ENCODE measurements around the gene MTA3.

The MTA3 gene

GRCh38 chr2:42765686-42766085, 197.3 kb downstream of the MTA3 start:
- DNase-seq, result no peak

GRCh38 chr2:42767080-42767898, 198.9 kb downstream of the MTA3 start:
- DNase-seq, result no peak

GRCh38 chr2:42767899-42768705, 199.7 kb downstream of the MTA3 start:
- no peak for DNase-seq

- no peak for DNase-seq
Observed at GRCh38 chr2:42768706-42769256, 200.3 kb downstream of the MTA3 start.

GRCh38 chr2:42769583-42770287, 201.3 kb downstream of the MTA3 start:
- DNase-seq, result no peak

GRCh38 chr2:42770288-42771131, 202.1 kb downstream of the MTA3 start:
- no peak for DNase-seq

- DNase-seq, result no peak
Observed at GRCh38 chr2:42771546-42772153, 203.2 kb downstream of the MTA3 start.

- no peak for DNase-seq
Observed at GRCh38 chr2:42775186-42775585, 206.8 kb downstream of the MTA3 start.

- DNase-seq, result no peak
Observed at GRCh38 chr2:42775810-42776209, 207.4 kb downstream of the MTA3 start.

- no peak for DNase-seq
Observed at GRCh38 chr2:42777883-42778805, 209.7 kb downstream of the MTA3 start.

- DNase-seq, result no peak
Observed at GRCh38 chr2:42781181-42781580, 212.7 kb downstream of the MTA3 start.

GRCh38 chr2:42783511-42783910, 215.1 kb downstream of the MTA3 start:
- DNase-seq, result no peak

GRCh38 chr2:42784204-42784880, 215.9 kb downstream of the MTA3 start:
- DNase-seq, result no peak

GRCh38 chr2:42786561-42787345, 218.3 kb downstream of the MTA3 start:
- DNase-seq, result no peak

GRCh38 chr2:42787424-42787787, 219.0 kb downstream of the MTA3 start:
- DNase-seq, result no peak

GRCh38 chr2:42787788-42788477, 219.5 kb downstream of the MTA3 start:
- no peak for DNase-seq

GRCh38 chr2:42788478-42788793, 220.0 kb downstream of the MTA3 start:
- no peak for DNase-seq

GRCh38 chr2:42788882-42789281, 220.4 kb downstream of the MTA3 start:
- DNase-seq, result no peak

GRCh38 chr2:42789751-42790150, 221.3 kb downstream of the MTA3 start:
- DNase-seq, result no peak
